ENCODE results near the gene RIOK2.
"Not testable (repeated sequence)": the region's sequence is repeated elsewhere in the genome, so short reads cannot be mapped to it uniquely, and the experiment has no call there.

The RIOK2 gene

DNA sequence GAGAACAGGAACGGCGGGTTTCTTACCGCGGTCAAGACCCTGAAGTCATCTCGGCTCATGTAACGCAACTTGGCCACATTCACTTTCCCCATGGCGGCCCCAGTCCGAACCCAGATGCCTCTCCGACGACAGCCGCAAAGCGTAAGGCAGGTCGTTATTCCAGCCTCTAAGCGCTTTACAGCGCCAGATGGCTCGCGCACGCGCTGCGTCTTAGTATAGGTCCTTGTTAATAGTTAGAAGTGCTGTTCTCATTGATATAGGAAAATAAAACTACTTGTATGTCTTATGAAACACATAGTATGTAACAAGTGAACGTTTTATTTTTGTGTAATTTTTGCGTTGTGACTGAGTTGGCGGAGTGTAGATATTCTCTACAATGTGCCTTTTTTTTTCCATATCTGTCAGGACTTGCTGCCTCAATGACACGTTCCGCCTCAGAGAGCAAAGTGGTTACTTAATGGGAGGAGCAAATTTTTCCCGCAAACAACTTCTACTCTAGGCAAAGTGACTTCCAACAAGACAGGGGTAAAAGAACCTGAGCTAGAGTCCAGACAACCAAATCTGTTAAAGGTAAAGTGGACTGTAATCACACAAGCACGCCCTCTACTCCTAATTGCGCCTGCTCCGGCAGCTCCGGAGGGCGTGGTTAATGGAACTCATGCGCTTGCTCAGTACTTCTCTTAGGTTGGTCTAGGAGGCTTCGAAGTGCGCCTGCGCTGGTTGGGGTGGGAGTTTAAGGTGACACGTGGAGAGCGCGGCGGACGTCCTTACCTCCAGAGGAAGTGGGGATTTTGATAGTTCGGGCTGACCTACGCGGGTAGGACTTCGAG lies at the start of gene RIOK2:
TSS of gene RIOK2 (minus strand) at position 148 of the 830 bp plus-strand sequence. CDS start at position 92, 56 bp downstream.
- peak; percentile 89 for DNase-seq (ENCODE audit: low spot score)

DNA sequence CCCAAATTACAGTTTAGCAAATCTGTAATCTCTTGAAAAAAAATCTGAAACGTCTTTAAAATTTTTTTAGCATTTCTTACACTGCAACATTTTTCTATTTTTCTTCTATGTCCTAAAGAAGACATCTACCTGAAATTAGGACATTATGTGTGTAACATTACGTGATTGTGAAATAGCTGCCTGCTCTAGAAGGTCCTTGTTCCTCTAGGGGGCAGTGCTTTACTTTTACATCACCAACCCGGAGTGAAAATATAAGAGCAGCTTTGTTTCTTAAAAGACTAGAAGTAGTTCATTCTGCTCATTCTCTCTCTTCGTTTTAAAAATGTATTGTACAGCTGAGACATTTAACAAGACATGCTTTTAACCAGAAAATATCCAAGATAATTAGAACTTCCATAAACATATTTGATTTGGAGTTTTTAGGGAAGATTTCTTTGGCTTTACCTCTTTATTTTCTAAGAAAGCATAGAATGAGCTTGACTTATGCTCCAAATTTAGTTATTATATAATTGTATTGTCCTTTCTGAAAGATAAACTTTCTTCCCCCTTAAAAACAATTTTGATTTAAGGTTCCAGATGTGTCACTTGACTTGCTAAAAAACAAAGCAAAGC lies 48.1 kb upstream of the RIOK2 start:
- peak; percentile 50 for DNase-seq (ENCODE audit: low spot score)

DNA sequence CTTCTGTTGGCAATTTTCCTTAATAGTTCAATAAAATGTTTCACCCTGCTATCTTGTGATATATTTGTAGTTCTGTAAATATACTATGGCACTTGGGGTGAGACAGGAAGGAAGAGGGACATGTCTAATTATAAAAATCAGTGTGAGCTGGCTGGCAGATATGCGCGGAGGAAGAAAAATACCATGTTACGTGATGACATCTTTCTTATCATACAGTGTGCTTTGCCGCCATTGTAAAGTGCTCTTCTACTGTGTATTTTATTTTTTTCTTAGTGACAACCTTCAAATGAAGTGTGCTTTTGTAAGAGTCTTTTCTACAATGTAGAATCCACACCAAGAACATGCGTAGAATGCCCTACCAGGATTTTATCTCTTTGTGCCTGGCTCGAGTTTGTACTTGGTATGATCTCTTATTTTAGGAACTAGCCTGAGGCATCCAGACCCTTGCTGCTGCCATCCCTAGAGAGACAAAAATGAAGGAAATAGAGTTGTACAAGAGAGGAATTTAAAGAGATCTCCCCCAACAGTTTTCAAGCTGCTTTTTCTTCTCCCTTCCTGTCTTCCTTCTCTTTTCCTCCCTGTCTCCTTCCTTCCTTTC lies 46.7 kb upstream of the RIOK2 start:
- no peak for DNase-seq (ENCODE audit: low spot score)

DNA sequence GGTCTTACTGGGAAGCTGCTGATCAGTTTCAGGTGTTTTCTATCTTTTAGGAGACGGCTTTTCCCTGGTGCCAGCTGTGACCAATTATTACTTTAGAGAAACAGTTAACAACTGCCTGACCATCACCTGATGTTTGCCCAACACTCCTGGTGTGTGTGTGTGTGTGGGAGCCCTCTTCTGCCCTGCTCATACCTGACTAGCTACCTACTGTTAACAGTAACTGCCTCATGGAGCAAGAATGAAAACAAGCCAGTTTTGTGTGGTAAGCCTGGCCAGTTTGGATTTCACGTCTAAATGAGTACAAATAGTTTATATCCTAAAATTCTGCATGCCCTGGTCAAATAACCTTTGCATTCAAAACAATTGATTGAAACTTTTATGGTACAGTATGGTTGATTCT lies 46.1 kb upstream of the RIOK2 start:
- no peak for DNase-seq (ENCODE audit: low spot score)

DNA sequence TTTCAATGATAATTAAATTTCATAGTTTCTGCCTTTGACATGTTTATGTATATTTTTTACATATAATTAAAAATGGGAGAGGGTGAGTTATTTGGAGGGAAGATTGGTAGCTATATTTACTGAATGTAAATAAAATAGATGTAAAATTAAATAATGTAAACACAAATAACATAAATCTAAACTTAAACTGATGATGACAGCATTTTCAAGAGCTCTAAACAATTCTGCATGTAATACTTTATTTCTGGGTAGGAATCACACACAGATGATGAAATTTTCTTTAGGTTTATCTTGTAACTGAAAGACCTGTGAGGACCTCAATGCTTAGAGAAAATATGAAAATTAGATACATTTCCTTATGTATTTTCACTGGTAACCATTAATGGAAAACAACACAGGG lies 42.2 kb upstream of the RIOK2 start:
- no peak for DNase-seq (ENCODE audit: low spot score)

DNA sequence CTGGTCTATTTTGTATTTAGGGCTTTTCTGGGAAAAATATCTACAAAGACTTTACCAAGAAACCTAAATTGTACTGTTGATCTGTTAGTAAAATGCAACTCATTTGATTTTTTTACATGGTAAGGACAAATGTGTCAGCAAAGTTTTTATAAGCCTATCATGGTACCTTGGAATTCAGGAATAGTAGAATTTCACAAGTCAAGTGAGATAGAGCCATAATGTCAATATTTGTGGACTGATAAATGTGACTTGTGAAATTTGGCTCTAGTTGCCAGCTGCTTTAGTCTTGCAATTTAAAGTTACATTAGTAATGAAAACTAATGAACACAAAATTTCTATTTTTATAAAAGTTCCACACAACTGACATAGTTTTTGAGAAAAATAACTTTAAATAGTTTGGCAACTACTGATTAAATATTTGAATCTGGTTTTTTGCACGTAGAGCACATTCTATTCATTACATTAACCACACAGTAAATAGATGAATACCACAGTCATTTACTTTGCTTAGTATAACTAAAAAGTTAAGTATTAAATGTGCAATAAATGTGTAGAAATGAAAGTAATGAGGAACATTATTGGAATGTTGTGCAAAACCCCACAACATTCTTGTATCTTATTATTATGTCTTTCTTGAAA lies 41.2 kb upstream of the RIOK2 start:
- peak; percentile 3 for DNase-seq (ENCODE audit: low spot score)

DNA sequence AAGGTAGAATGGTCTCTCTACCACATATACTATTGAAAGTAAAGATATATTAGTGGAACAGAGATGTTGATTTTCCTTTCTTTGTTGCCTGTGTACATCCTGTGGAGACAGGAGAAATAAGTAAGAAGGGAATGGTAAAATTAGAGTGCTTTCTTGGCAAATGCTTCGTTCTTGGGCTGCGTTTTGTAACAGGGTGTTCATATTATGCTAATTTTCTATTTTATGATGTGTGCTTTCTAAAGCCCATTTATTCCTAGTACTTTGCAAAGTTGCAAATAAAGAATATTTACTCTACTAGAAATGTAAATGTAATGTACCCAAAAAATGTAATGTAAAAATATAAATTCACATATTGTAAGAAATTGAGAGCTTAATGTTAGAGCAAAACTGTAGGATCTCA lies 40.5 kb upstream of the RIOK2 start:
- no peak for DNase-seq (ENCODE audit: low spot score)

DNA sequence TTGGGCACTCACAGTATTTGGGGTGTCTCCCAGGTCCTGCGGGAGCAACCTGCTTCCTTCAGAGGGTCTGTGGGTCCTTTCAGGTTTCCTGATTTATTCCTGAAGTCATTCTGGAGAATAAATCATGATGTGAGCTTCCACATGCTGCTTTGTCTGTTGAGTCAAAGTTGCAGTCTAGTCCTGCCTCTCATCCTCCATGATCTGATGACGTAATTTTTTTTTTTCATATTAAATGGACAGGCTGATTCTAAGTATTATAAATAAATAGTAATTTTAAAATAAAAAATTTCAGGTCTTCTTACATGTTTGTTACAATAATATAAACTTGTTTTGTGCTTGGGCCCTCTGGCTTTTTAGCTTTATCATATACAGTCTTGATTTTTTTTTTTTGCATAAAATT lies 26.3 kb upstream of the RIOK2 start:
- DNase-seq (ENCODE audit: low spot score) = no peak

DNA sequence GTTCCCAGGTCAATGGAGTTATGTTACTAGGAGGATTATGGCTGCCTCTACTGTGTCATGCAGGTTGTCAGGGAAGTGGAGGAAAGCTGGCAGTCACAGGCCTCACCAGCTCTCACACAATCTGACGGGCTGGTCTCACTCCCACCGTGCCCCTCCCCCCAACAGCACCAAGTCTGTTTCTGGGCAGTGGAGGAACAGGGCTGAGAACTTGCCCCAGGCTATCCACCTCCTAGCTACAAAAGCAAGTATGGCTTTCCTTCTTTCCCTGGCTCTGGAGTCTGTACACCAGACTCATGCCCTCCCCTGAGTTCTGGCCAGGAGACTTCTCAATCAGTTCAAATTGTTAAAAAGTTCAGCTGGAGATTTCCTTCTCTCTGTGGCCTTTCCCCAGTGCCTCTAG lies 25.7 kb upstream of the RIOK2 start:
- DNase-seq (ENCODE audit: low spot score) = no peak

DNA sequence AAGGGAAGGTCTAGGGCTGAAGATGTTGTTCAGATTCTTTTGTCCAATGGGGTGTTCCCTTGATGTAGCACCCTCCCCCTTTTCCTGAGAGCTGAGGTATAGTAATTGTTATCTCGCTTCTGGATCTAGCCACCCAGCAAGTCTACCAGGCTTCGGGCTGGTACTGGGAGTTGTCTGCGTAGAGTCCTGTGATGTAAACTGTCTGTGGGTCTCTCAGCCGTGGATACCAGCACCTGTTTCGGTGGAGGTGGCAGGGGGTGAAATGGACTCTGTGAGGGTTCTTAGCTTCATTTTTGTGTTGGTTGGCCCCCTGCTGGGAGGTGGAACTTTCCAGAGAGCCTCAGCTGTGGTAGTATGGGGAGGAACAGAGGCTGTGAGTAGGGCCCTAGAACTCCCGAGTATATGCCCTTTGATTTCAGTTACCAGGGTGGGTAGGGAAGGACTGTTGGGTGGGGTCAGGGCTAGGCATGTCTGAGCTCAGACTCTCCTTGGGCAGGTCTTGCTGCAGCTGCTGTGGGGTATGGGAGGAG lies 25.2 kb upstream of the RIOK2 start:
- no peak for DNase-seq (ENCODE audit: low spot score)

DNA sequence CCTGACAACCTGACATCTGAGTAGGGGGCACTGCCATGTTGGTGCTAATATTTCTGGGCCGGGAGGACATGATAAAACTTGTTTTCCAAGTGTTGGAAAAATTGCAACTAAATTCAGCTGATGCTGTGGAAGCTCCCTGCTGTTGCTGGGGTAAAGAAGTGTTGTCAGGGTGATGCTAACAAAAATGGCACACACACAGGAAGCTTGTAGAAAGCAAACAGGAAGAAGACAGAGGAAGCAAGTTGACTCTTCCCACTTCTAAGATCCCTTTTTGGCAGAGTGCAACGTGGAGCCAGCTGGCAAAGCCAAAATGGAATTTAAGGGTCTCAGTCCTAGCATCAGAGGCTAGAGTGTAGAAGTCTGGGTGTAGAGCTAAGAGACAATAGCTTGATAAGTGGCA lies 11.3 kb upstream of the RIOK2 start:
- no peak for DNase-seq (ENCODE audit: low spot score)

DNA sequence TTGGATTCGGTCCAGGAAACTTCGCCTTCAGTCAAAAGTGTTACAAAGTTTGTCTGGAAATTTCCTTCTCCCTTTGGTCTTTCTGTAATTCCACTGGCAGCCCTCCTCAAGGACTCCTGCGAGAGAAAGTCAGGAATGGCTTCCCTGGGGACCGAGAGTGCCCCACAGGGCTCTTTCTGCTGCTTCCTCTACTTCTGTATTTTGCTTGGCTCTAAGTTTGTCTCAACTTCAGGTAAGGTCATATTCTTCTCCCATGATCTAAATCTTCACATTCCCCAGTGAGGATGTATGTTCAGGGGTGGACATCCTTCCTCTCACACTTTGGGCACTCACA lies 10.3 kb upstream of the RIOK2 start:
- DNase-seq (ENCODE audit: low spot score) = no peak

DNA sequence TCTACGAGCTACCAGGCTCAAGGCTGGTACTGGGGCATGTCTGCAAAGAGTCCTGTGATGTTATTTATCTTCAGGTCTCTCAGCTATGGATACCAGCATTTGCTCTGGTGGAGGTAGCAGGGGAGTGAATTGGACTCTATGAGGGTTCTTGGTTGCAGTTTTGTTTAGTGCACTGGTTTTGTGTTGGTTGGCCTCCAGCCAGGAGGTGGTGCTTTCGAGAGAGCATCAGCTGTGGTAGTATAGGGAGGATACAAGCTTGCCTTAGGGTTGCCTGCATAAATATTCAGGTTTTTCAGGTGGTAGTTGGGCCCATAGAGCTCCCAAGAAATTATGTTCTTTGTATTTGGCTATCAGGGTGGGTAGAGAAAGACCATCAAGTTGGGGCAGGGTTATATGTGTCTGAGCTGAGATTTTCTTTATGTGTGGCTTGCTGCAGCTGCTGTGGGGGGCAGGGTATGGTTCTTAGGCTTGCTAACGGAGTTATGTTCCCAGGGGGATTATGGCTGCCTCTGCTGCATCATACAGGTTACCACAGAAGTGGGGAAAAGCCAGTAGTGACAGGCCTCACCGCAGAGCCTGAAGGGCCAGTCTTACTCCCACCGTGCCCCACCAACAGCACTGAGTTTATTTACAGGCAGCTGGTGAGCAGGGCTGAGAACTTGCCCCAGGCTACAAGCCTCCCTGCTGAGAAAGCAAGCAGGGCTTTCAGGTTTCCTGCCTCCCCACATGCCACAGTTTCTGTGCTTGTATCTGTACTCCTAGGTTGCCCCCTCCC lies 9.7 kb upstream of the RIOK2 start:
- no peak for DNase-seq (ENCODE audit: low spot score)

DNA sequence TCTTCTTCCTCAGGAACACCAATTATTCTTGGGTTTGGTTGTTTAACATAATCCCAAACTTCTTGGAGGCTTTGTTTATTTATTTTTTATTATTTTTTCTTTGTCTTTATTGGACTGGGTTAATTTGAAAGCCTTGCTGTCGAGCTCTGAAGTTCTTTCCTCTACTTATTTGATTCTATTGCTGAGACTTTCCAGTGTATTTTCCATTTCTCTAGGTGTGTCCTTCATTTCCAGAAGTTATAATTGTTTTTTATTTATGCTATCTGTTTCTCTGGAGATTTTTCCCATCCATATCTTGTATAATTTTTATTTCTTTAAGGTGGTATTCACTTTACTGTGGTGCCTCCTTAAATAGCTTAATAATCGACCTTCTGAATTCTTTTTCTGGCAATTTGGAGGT lies 8.8 kb upstream of the RIOK2 start:
- no peak for DNase-seq (ENCODE audit: low spot score)

DNA sequence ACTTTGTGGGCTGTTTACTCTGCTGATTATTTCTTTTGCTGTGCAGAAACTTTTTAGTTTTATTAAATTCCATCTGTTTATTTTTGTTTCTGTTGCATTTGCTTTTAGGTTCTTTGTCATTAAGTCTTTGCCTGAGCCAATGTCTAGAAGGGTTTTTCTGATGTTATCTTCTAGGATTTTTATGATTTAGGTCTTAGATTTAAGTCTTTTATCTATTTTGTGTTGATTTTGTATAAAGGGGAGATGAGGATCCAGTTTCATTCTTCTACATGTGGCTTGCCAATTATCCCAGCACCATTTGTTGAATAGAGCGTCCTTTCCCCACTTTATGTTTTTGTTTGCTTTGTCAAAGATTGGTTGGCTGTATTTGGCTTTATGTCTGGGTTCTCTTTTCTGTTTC lies 6.5 kb upstream of the RIOK2 start:
- DNase-seq (ENCODE audit: low spot score) = not testable (repeated sequence)

DNA sequence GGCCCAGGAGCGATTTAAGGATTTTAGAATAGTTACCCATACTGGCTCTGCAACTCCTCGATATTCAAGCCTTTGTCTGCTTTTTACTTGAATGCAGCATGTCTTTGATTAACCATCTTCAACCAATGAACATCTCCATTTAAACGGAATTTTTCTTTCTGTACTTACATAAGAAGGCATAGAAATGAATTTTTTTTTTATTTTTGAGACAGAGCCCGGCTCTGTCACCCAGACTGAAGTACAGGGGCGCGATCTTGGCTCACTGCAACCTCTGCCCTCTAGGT lies 825 bp upstream of the RIOK2 start:
- no peak for DNase-seq (ENCODE audit: low spot score)

DNA sequence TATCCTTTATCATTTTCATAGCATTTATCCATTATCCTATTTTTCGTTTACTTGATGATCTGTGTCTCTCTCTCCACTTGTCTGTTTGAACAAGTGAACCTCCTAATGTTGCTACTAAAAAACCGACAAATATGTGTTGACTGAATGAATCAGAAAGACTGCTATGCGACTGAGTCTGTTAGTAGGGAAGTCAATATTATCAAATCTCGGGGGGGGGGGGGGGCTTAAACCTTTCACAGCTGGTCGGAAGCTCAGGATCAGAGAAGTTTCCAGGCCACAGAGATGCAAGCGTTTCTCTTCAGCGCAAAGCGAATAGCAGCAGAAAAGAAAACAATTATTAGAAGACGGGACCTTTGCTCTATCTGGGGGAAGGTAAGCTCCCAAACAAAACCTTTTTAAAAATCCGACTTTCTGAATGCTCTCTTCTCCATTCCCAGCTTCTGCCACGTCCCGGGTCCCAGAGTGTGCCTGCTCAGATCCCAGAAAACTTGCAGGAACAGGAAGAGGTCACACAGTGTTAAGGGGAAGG lies 412 bp downstream of the RIOK2 start:
- DNase-seq (ENCODE audit: low spot score) = peak; percentile 40

DNA sequence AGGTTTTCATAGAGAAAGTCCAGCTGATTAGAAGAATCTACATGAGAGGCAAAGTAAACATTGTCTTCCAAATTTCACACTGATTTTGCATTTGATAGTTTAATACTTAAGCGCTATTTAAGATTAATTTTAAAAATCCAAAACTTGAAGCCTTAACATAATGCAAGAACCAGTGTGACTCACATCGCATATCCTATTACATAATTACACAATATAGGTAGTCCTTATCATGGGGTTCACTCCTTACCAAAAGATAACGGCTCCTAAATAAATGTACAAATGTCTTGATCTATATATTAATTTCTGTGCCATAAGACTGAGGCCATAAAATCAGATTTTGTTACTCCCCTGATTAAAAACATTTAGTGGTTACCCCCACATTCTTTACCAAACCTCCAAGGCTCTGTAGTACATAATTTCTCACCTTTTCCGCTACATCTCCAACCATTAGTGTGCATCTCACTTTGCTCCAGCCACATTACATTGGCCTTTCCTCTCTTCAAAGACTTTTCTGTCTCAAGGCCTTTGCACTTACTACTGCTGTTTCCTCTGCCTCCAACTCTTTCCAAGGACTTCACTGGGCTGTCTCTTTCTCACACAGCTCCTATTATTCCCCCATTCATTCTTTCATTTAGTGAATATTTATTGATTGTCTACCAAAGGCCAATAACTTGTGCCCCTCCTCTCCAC lies 1.0 kb downstream of the RIOK2 start:
- DNase-seq (ENCODE audit: low spot score) = no peak

DNA sequence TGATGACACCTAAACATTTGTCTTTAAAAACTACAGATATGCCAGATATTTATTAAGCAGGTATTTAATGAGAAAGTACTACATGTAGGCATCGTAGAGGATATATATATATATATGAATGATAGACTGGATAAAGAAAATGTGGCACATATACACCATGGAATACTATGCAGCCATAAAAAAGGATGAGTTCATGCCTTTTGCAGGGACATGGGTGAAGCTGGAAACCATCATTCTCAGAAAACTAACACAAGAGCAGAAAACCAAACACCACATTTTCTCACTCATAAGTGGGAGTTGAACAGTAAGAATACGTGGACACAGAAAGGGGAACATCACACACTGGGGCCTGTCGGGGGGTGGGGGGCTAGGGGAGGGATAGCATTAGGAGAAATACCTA lies 3.6 kb downstream of the RIOK2 start:
- DNase-seq (ENCODE audit: low spot score) = not testable (repeated sequence)

DNA sequence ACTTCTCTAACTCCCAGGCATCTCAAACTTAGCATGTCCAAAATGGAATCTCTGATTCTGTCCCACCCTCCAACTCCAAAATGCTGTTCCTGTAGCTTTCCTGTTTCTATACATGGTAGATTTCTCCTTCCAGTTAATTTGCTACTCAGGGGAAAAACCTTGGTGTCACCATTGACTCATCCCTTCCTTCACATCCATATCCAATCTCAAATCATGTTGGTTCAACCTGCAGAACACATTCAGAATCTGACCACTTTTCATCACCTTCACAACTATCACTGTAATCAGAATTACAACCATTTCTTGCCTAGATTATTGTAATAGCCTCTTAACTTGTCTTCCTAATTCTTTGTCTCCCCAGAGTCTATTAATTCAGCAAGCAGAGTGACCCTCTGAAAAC lies 10.8 kb downstream of the RIOK2 start:
- no peak for DNase-seq (ENCODE audit: low spot score)

DNA sequence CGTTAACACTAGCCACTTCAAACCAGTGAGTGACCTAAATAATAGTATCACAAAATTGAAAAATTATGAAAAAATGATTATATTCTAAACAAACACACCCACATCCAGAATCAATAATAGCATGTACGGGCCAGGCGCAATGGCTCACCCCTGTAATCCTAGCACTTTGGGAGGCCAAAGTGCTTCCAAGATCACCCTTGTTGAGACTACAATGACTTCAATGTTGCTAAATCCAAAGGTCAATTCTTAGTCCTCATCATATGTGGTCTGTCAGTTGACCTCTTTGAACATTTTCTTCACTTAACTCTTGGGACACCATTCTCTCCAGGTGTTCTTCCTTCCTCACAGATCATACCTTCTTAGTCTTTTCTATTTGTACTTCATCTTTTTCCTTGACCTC lies 11.3 kb downstream of the RIOK2 start:
- DNase-seq (ENCODE audit: low spot score) = no peak
